NCI-H446 treated with DMSO at 0.1 percent for 48 hours (cell line): ENCODE data around the gene MGP.

Source experiments
- DNase-seq: peaks from one replicate; lab custom pipeline; 2025; lab: John Stamatoyannopoulos, UW

Gene MGP

GRCh38 chr12:14885718-14886221 is at the start of gene MGP:
Gene MGP (minus strand): TSS chr12:14885854. CDS start chr12:14885791, 63 bp downstream.
- peak; percentile 81 for DNase-seq

- no peak for DNase-seq
Observed at GRCh38 chr12:14935031-14935430, 49.4 kb upstream of the MGP start.

- DNase-seq: no peak
Observed at GRCh38 chr12:14934511-14934910, 48.9 kb upstream of the MGP start.

- DNase-seq: no peak
Observed at GRCh38 chr12:14931791-14932560, 46.3 kb upstream of the MGP start.

GRCh38 chr12:14931359-14931758 is 45.7 kb upstream of the MGP start:
- DNase-seq: no peak

- no peak for DNase-seq
Observed at GRCh38 chr12:14930299-14930698, 44.6 kb upstream of the MGP start.

- no peak for DNase-seq
Observed at GRCh38 chr12:14928931-14929330, 43.3 kb upstream of the MGP start.

GRCh38 chr12:14927267-14927666 is 41.6 kb upstream of the MGP start:
- DNase-seq: no peak

GRCh38 chr12:14924541-14924940 is 38.9 kb upstream of the MGP start:
- no peak for DNase-seq

- DNase-seq: no peak
Observed at GRCh38 chr12:14923944-14924343, 38.3 kb upstream of the MGP start.

- no peak for DNase-seq
Observed at GRCh38 chr12:14921218-14921617, 35.6 kb upstream of the MGP start.

GRCh38 chr12:14920475-14921126 is 34.9 kb upstream of the MGP start:
- DNase-seq: no peak

- no peak for DNase-seq
Observed at GRCh38 chr12:14919455-14919854, 33.8 kb upstream of the MGP start.

GRCh38 chr12:14915736-14916135 is 30.1 kb upstream of the MGP start:
- DNase-seq: no peak

GRCh38 chr12:14913381-14913781 is 27.7 kb upstream of the MGP start:
- peak; percentile 71 for DNase-seq

GRCh38 chr12:14911131-14911530 is 25.5 kb upstream of the MGP start:
- no peak for DNase-seq

- no peak for DNase-seq
Observed at GRCh38 chr12:14910090-14910915, 24.6 kb upstream of the MGP start.

- DNase-seq: no peak
Observed at GRCh38 chr12:14907953-14908352, 22.3 kb upstream of the MGP start.

GRCh38 chr12:14906114-14906513 is 20.5 kb upstream of the MGP start:
- no peak for DNase-seq

GRCh38 chr12:14905269-14906004 is 19.8 kb upstream of the MGP start:
- peak; percentile 62 for DNase-seq

GRCh38 chr12:14904854-14905253 is 19.2 kb upstream of the MGP start:
- no peak for DNase-seq
